ENCODE data around the gene MIPEP.
"Not testable (repeated sequence)": the region's sequence is repeated elsewhere in the genome, so short reads cannot be mapped to it uniquely, and the experiment has no call there.

The MIPEP gene

GRCh38 chr13:23770973-23771372, 118.2 kb downstream of the MIPEP start:
- no peak for DNase-seq

- no peak for DNase-seq
Observed at GRCh38 chr13:23770428-23770827, 118.8 kb downstream of the MIPEP start.

GRCh38 chr13:23769401-23769800, 119.8 kb downstream of the MIPEP start:
- no peak for DNase-seq

- DNase-seq, result no peak
Observed at GRCh38 chr13:23767838-23768237, 121.4 kb downstream of the MIPEP start.

GRCh38 chr13:23766939-23767338, 122.3 kb downstream of the MIPEP start:
- no peak for DNase-seq

GRCh38 chr13:23766283-23766682, 122.9 kb downstream of the MIPEP start:
- DNase-seq, result no peak

- DNase-seq, result no peak
Observed at GRCh38 chr13:23765531-23765930, 123.7 kb downstream of the MIPEP start.

GRCh38 chr13:23763318-23763717, 125.9 kb downstream of the MIPEP start:
- no peak for DNase-seq

- DNase-seq, result not testable (repeated sequence)
Observed at GRCh38 chr13:23761760-23762159, 127.4 kb downstream of the MIPEP start.

- no peak for DNase-seq
Observed at GRCh38 chr13:23760000-23760399, 129.2 kb downstream of the MIPEP start.

GRCh38 chr13:23758798-23759527, 130.2 kb downstream of the MIPEP start:
- DNase-seq, result no peak

- DNase-seq, result no peak
Observed at GRCh38 chr13:23754997-23755396, 134.2 kb downstream of the MIPEP start.

GRCh38 chr13:23754506-23754905, 134.7 kb downstream of the MIPEP start:
- no peak for DNase-seq

GRCh38 chr13:23753458-23753857, 135.7 kb downstream of the MIPEP start:
- DNase-seq, result no peak

- DNase-seq, result no peak
Observed at GRCh38 chr13:23752111-23753001, 136.8 kb downstream of the MIPEP start.

GRCh38 chr13:23751195-23751594, 138.0 kb downstream of the MIPEP start:
- DNase-seq, result no peak

- DNase-seq, result no peak
Observed at GRCh38 chr13:23750383-23751121, 138.6 kb downstream of the MIPEP start.

GRCh38 chr13:23749288-23749873, 139.8 kb downstream of the MIPEP start:
- no peak for DNase-seq

GRCh38 chr13:23748109-23748990, 140.8 kb downstream of the MIPEP start:
- no peak for DNase-seq

GRCh38 chr13:23746141-23746540, 143.1 kb downstream of the MIPEP start:
- not testable (repeated sequence) for DNase-seq

GRCh38 chr13:23744315-23744714, 144.9 kb downstream of the MIPEP start:
- DNase-seq, result no peak
